NB4 (cell line): ENCODE results near the gene GRB10.

ENCODE experiments used
- DNase-seq: peaks from one replicate; pipeline ENCODE4 v3.0.0; 2010; ENCODE audit warnings: low read depth
- H3K4me3 ChIP-seq: one replicate; pipeline ENCODE4 v1.5.1; 2011; ENCODE audit warnings: mild to moderate bottlenecking, low read depth, low read length, moderate library complexity
- MYC ChIP-seq: IDR thresholded peaks from 2 replicates; pipeline ENCODE4 v1.6.1; 2011; ENCODE audit warnings: low read depth, low read length
- POLR2A ChIP-seq: IDR thresholded peaks from 2 replicates; pipeline ENCODE4 v1.6.1; 2011; ENCODE audit warnings: mild to moderate bottlenecking; ENCODE audit not compliant: insufficient read length; ENCODE audit errors: extremely low read depth
- TF ChIP-seq, protein P1 (sequence below): IDR thresholded peaks from one replicate; pipeline ENCODE4 v1.5.1; 2012; ENCODE audit warnings: low read depth, low read length
- TF ChIP-seq, protein P2 (sequence below): IDR thresholded peaks from 2 replicates; pipeline ENCODE4 v1.6.1; 2011; ENCODE audit warnings: low read depth, low read length

Gene GRB10

DNA sequence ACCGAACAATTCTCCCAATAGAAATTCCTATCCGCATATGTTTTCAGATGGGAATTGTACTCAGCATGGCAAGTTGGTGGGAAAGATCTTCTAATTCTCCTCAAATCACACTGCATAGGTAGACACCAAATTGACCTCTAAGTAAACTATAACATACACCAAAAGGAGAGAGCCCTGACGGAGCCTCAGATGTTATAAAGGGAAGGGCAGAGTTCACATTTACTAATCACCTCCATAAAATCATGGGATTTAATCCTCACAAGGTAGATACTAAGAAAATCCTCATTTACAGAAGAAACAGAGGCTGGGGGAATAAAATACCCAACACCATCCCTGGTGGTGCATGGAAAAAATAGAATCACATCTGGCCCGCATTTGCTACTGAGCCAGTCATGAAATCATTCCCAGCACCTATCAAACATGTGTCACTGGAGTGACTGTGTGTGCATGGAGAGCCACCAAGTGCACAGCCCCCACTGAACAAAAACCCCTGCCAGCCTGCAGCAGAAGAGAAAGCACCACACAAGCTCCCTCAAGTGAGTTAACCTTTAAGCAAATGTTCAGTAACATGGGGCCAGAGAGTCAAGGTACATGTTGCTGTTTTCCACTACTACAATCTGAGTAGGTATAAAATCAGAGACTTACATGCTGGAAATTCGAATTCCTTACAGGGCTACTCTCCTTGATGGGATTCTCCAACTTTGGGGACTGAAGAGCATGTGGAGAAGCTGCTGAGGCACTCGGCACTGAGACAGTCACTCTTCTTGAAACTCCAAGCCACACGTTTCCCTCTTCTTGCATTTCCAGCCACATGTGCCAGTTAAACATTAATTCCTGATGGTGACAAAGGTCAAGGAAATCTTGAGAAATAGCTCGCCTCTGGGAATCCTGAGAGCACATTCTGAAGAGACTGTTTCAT lies 217.8 kb downstream of the GRB10 start, which contains the start of gene DDC:
DDC (minus strand) TSS at position 766 of the 919 bp plus-strand sequence. CDS start 21,320 bp downstream, outside the sequence.
- TF ChIP-seq, protein P1, sequence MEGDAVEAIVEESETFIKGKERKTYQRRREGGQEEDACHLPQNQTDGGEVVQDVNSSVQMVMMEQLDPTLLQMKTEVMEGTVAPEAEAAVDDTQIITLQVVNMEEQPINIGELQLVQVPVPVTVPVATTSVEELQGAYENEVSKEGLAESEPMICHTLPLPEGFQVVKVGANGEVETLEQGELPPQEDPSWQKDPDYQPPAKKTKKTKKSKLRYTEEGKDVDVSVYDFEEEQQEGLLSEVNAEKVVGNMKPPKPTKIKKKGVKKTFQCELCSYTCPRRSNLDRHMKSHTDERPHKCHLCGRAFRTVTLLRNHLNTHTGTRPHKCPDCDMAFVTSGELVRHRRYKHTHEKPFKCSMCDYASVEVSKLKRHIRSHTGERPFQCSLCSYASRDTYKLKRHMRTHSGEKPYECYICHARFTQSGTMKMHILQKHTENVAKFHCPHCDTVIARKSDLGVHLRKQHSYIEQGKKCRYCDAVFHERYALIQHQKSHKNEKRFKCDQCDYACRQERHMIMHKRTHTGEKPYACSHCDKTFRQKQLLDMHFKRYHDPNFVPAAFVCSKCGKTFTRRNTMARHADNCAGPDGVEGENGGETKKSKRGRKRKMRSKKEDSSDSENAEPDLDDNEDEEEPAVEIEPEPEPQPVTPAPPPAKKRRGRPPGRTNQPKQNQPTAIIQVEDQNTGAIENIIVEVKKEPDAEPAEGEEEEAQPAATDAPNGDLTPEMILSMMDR: no peak
- TF ChIP-seq, protein P2, sequence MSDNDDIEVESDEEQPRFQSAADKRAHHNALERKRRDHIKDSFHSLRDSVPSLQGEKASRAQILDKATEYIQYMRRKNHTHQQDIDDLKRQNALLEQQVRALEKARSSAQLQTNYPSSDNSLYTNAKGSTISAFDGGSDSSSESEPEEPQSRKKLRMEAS: no peak
- TF ChIP-seq MYC (no peak), POLR2A (no peak)
- DNase-seq: no peak
- H3K4me3 ChIP-seq: no peak within 1 kb of the TSS

DNA sequence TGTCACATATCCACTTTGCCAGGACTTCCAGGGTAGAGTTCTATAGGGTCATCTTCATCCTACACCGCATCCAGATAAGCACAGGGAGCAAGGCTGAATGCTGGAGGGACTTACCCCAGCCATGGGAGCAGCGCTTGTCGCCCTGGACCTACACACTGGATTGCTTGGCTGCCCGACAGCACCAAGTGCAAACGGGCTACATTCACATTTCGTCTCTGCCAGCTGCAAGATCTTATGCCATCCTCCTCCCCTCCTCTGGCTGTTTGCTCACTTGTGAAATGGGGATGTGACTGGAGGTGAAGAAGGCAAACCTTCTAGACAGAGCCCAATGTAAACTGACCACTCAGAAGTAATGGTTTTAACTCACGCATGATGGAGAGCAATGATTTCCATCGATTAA lies 218.5 kb downstream of the GRB10 start:
- no peak overlapping the region for H3K4me3 ChIP-seq
- no peak for DNase-seq
- TF ChIP-seq, protein P2: no peak
- no peak for TF ChIP-seq MYC
- TF ChIP-seq, protein P1: no peak
- TF ChIP-seq POLR2A: no peak

DNA sequence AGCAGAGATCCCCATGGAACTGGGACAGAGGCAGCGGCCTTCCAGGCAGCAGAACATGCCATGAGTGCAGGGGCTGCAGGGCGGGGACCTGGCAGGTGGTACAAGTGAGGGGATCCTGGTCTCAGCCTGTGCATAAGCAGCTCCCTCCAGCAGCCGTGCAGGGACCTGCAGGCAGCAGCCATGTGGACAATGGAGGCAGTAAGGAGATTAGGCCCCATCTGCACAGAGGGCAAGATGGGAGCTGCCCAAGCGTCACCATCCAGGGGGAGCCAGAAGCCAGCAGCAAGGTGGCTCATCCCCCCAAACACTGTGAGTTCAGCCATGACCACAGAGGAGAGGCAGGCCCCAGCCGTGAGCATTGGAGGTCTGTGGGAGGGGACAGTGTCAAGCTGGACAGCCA lies 220.6 kb downstream of the GRB10 start:
- TF ChIP-seq POLR2A: no peak
- TF ChIP-seq, protein P1: no peak
- no peak for TF ChIP-seq MYC
- TF ChIP-seq, protein P2: no peak
- no peak overlapping the region for H3K4me3 ChIP-seq
- no peak for DNase-seq

DNA sequence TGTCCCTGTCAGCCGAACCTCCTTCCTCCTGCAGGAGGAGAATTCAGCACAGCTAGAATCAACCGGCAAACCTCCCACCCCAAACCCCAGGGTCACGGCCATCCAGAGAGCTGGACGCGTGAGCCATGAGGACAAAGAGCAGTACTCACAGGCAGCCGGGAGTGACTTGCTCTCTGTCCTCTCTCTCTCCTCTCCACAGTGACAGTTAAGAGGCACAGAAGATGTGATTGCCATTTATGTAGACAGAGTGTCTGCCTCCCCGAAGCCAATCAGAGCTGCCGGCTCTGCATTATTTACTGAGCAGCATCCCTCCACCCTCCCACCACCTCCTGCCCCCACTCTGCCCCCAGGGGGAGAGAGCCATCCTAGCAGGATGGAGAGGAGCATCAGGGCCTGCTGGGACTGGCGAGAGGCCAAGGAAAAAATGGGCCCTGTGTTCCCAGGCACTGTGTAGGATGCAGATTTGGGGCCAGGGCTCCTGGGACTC lies 221.8 kb downstream of the GRB10 start:
- TF ChIP-seq, protein P1: no peak
- TF ChIP-seq POLR2A (no peak), MYC (no peak)
- TF ChIP-seq, protein P2: no peak
- no peak overlapping the region for H3K4me3 ChIP-seq
- DNase-seq: no peak

DNA sequence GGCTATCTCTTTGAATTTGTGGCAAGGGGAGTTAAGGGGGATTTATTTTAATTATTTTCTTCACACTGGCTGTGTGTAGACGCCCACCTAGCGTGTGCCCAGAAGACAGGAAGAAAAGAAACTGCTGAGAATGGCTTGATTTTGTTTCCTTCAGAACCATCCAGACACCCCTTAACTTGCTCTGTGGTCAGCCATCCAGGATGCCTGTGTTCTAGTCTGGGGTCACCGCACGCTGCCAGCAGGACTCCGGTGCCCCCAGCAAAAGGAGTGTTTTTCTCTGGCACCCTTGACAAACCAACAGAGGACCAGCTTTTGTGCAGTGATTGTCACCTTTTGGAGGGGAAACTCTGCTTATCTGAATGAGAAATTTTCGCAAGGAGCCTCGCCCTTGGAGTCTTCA lies 222.8 kb downstream of the GRB10 start:
- H3K4me3 ChIP-seq: no peak overlapping the region
- TF ChIP-seq, protein P2: no peak
- TF ChIP-seq MYC (no peak), POLR2A (no peak)
- TF ChIP-seq, protein P1: no peak
- no peak for DNase-seq
